K562 (cell line): Measurements from ENCODE around the gene SZT2. TPM values are rescaled to one million over a fixed set of nuclear protein-coding genes. Genes with fewer than 3 reads are reported as not detected.
A peak's percentile ranks its signal among the peaks of the same experiment; 100 is the strongest.

Experiments used
- CBFA2T2 ChIP-seq: fragments of 450-650 bp; conservative IDR thresholded peaks from 2 replicates; pipeline ENCODE4 v1.6.1; 2017; ENCODE audit warnings: mild to moderate bottlenecking
- CBFA2T3 ChIP-seq: fragments of 450-650 bp; IDR thresholded peaks from 2 replicates; pipeline ENCODE4 v1.6.1; 2017
- CCNT2 ChIP-seq: IDR thresholded peaks from 2 replicates; pipeline ENCODE4 v1.6.1; 2011; ENCODE audit warnings: borderline replicate concordance, low read depth, mild to moderate bottlenecking, moderate library complexity, mixed read lengths, low read length; ENCODE audit not compliant: insufficient read length; ENCODE audit errors: extremely low read depth
- EP300 ChIP-seq: IDR thresholded peaks from 2 replicates; pipeline ENCODE4 v1.6.1; 2012; ENCODE audit warnings: low read length, improper control_type of control experiment
- FOSL1 ChIP-seq: fragments of 200-800 bp; sonication (Bioruptor generic); conservative IDR thresholded peaks from 2 replicates; pipeline ENCODE4 v1.6.1; 2016; ENCODE audit warnings: missing genetic modification characterization, missing compliant biosample characterization
- HDAC1 ChIP-seq, 2 experiments: fragments of 450-650 bp; IDR thresholded peaks; 2 replicates each; pipeline ENCODE4 v1.6.1; 2016 to 2017; ENCODE audit warnings: inconsistent platforms in 1 of 2, mild to moderate bottlenecking in 1 of 2, moderate library complexity in 1 of 2
- MEF2A ChIP-seq: IDR thresholded peaks from 2 replicates; pipeline ENCODE4 v1.6.1; 2011; ENCODE audit warnings: low read depth, mild to moderate bottlenecking, low read length, moderate library complexity; ENCODE audit not compliant: control insufficient read depth
- MEF2D ChIP-seq: conservative IDR thresholded peaks from 2 replicates; pipeline ENCODE4 v1.6.1; 2016; ENCODE audit warnings: low read depth, missing genetic modification characterization, missing compliant biosample characterization
- MGA ChIP-seq: fragments of 450-650 bp; IDR thresholded peaks from 2 replicates; pipeline ENCODE4 v1.6.1; 2016; ENCODE audit warnings: mild to moderate bottlenecking, moderate library complexity
- POLR2AphosphoS5 ChIP-seq: IDR thresholded peaks from 2 replicates; pipeline ENCODE4 v1.6.1; 2011; ENCODE audit warnings: mild to moderate bottlenecking, low read depth, low read length, moderate library complexity; ENCODE audit not compliant: control insufficient read depth, insufficient read depth
- SMAD4 ChIP-seq: fragments of 250-450 bp; sonication (Bioruptor Pico); conservative IDR thresholded peaks from 2 replicates; pipeline ENCODE4 v1.8.0; 2021; ENCODE audit warnings: inconsistent platforms, mild to moderate bottlenecking, moderate library complexity
- SRF ChIP-seq, 2 experiments: fragments of 250-450, 450-650 bp in 1 of 2; sonication (Bioruptor Pico) in 1 of 2; sonication (generic) in 1 of 2; formaldehyde crosslinking; IDR thresholded peaks; 2 replicates each; pipeline versions ENCODE4 v1.5.0 to v1.5.1; 2020 to 2022; ENCODE audit warnings: mild to moderate bottlenecking in 1 of 2, missing genetic modification reagents in 1 of 2
- TAL1 ChIP-seq: fragments of 450-650 bp; IDR thresholded peaks from 2 replicates; pipeline ENCODE4 v1.6.1; 2016; ENCODE audit warnings: mild to moderate bottlenecking
- TCF3 ChIP-seq: sonication (generic); formaldehyde crosslinking; IDR thresholded peaks from 2 replicates; pipeline ENCODE4 v1.4.0; 2020; ENCODE audit warnings: mild to moderate bottlenecking, missing genetic modification reagents
- TRIM24 ChIP-seq, 2 experiments: fragments of 450-650 bp; IDR thresholded peaks; 2 replicates each; pipeline ENCODE4 v1.6.1; 2016
- polyA plus RNA-seq, 8 experiments: library from polyadenylated mRNA; depleted of rRNA in 4 of 8; stranded (reverse) in 5 of 8; unstranded in 3 of 8; fragments of >200 nt; fragmentation: Nextera tagmentation in 2 of 8; fragmentation: Illumina TruSeq in 1 of 8; extraction: Ambion mirVana in 2 of 8; extraction: Trizol in 1 of 8; gene quantifications; 2 replicates each; pipeline versions ENCODE4 v1.2.1 to v1.2.3, GENCODE V29; 2011 to 2014; ENCODE audit warnings: inconsistent platforms in 1 of 8, missing spikeins in 1 of 8
- total RNA-seq, 7 experiments: library from RNA; depleted of rRNA in 6 of 7; stranded (reverse); fragments of >200 nt in 6 of 7; fragmentation: Illumina TruSeq in 2 of 7; extraction: Trizol in 2 of 7; gene quantifications; 2 replicates each; pipeline versions ENCODE4 v1.2.1 to v1.2.3, GENCODE V29; 2011 to 2021; ENCODE audit warnings: low replicate concordance in 1 of 7
- TF ChIP-seq, protein P1 (sequence below): fragments of 450-650 bp; IDR thresholded peaks from 2 replicates; pipeline ENCODE4 v1.6.1; 2016; ENCODE audit warnings: antibody characterized with exemption

SZT2 gene
- total and polyA plus RNA-seq, 9 of the 15 experiments (the other 6 are each of a cell fraction or from before 2014, with no cell fraction given) = 0.88 to 31.0 (median 12.8) TPM

DNA sequence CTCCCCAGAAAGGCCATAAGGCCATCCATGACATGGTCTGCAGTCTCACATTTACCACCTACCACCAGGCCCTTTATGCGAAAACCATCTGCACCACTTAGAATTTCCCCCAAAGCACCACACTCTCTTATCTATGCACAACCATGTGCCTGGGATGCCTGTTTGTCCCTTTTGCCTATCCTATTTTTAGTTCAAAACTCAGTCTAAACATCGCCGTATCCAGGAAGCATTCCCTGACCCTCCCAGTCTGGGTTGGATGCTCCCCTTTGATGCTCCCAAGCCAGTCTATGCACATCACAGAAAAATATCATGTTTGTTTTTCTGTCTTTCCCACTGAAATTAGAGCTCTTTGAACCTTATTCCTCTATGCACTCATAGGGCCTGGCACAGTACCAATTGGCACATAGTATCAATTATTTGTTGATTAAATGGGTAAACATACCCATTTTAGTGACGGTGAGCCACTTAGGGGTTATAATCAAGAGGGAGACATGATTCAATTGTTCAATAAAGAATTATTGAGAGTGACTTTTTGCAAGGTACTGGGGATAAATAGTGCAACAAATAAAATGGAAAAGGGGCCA is 45.3 kb upstream of the SZT2 start (continued):
- peak; percentile 70 for TF ChIP-seq CBFA2T2
- TF ChIP-seq TCF3 (CRISPR knock-in tag) = peak; percentile 72
- peak; percentile 40; the same call in 1 of the 2 replicates for TF ChIP-seq TAL1
- peak; percentile 81 for TF ChIP-seq SMAD4
- TF ChIP-seq MGA = 0 out of 2 replicates have a peak, but pooled peaks have one; percentile 29
- TF ChIP-seq SRF (CRISPR knock-in tag; IDR thresholded peaks at IDR 0.05) = no peak
- TF ChIP-seq CBFA2T3 = peak; percentile 83
- TF ChIP-seq, protein P1, sequence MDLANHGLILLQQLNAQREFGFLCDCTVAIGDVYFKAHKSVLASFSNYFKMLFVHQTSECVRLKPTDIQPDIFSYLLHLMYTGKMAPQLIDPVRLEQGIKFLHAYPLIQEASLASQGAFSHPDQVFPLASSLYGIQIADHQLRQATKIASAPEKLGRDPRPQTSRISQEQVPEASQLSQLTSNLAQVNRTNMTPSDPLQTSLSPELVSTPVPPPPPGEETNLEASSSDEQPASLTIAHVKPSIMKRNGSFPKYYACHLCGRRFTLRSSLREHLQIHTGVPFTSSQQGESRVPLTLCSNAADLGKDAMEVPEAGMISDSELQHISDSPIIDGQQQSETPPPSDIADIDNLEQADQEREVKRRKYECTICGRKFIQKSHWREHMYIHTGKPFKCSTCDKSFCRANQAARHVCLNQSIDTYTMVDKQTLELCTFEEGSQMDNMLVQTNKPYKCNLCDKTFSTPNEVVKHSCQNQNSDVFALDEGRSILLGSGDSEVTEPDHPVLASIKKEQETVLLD = peak; percentile 43; the same call in 1 of the 2 replicates
- peak; percentile 22; the same call in 1 of the 2 replicates for TF ChIP-seq POLR2AphosphoS5
- 0 out of 4 replicates have a peak, but pooled peaks of 1 of the 2 experiments have one; percentile 16 for TF ChIP-seq TRIM24 (IDR thresholded peaks at IDR 0.05)
- peak; percentile 92 for TF ChIP-seq MEF2A
- TF ChIP-seq CCNT2 = no peak
- no peak for TF ChIP-seq FOSL1 (tag)
- peak; percentile 94 for TF ChIP-seq MEF2D
- peak; percentile 48; the same call in 1 of the 2 replicates for TF ChIP-seq EP300
- TF ChIP-seq HDAC1 (IDR thresholded peaks at IDR 0.05) = peak in 1 of 2 experiments; percentile 51; a peak in 2 of 4 replicates
